Measurements from ENCODE around the gene PNPO.
"Not testable (repeated sequence)": the region's sequence is repeated elsewhere in the genome, so short reads cannot be mapped to it uniquely, and the experiment has no call there.

Gene PNPO

GRCh38 chr17:47918006-47918405 lies 23.4 kb upstream of the PNPO start:
- DNase-seq (ENCODE audit: low spot score), result no peak

GRCh38 chr17:47918991-47919390 lies 22.4 kb upstream of the PNPO start:
- DNase-seq (ENCODE audit: low spot score), result no peak

- not testable (repeated sequence) for DNase-seq (ENCODE audit: low spot score)
Measured at GRCh38 chr17:47919889-47920288, 21.5 kb upstream of the PNPO start.

- no peak for DNase-seq (ENCODE audit: low spot score)
Measured at GRCh38 chr17:47924785-47925677, 16.3 kb upstream of the PNPO start.

- DNase-seq (ENCODE audit: low spot score), result no peak
Measured at GRCh38 chr17:47925678-47925988, 15.7 kb upstream of the PNPO start.

- DNase-seq (ENCODE audit: low spot score), result no peak
Measured at GRCh38 chr17:47927821-47928400, 13.5 kb upstream of the PNPO start.

- DNase-seq (ENCODE audit: low spot score), result no peak
Measured at GRCh38 chr17:47928415-47928814, 13.0 kb upstream of the PNPO start.

GRCh38 chr17:47929218-47930000 lies 12.0 kb upstream of the PNPO start:
- DNase-seq (ENCODE audit: low spot score), result no peak

- no peak for DNase-seq (ENCODE audit: low spot score)
Measured at GRCh38 chr17:47931848-47932247, 9.5 kb upstream of the PNPO start.

GRCh38 chr17:47934856-47935255 lies 6.5 kb upstream of the PNPO start:
- DNase-seq (ENCODE audit: low spot score), result no peak

- not testable (repeated sequence) for DNase-seq (ENCODE audit: low spot score)
Measured at GRCh38 chr17:47935468-47935867, 5.9 kb upstream of the PNPO start.

GRCh38 chr17:47935961-47936360 lies 5.4 kb upstream of the PNPO start:
- peak; percentile 80 for DNase-seq (ENCODE audit: low spot score)

- no peak for DNase-seq (ENCODE audit: low spot score)
Measured at GRCh38 chr17:47937941-47938340, 3.4 kb upstream of the PNPO start.

GRCh38 chr17:47942096-47942510 lies 732 bp downstream of the PNPO start:
- DNase-seq (ENCODE audit: low spot score), result no peak

- DNase-seq (ENCODE audit: low spot score), result no peak
Measured at GRCh38 chr17:47942568-47942967, 1.2 kb downstream of the PNPO start.

GRCh38 chr17:47945080-47945479 lies 3.7 kb downstream of the PNPO start:
- DNase-seq (ENCODE audit: low spot score), result no peak

- no peak for DNase-seq (ENCODE audit: low spot score)
Measured at GRCh38 chr17:47945529-47946508, 4.4 kb downstream of the PNPO start.

GRCh38 chr17:47946516-47946915 lies 5.1 kb downstream of the PNPO start:
- DNase-seq (ENCODE audit: low spot score), result no peak

GRCh38 chr17:47946929-47947397 lies 5.6 kb downstream of the PNPO start:
- peak; percentile 84 for DNase-seq (ENCODE audit: low spot score)

GRCh38 chr17:47948706-47949196 lies 7.4 kb downstream of the PNPO start:
- no peak for DNase-seq (ENCODE audit: low spot score)

GRCh38 chr17:47949197-47949759 lies 7.9 kb downstream of the PNPO start:
- peak; percentile 86 for DNase-seq (ENCODE audit: low spot score)
